ENCODE results near the gene MICAL3. TPM values are rescaled to one million over a fixed set of nuclear protein-coding genes. Genes with fewer than 3 reads are reported as not detected.
"Not testable (repeated sequence)": the region's sequence is repeated elsewhere in the genome, so short reads cannot be mapped to it uniquely, and the experiment has no call there.

Gene MICAL3
- polyA plus RNA-seq, 2 of the 4 experiments (the other 2 are of a cell fraction), result 20.5 to 30.1 TPM

DNA sequence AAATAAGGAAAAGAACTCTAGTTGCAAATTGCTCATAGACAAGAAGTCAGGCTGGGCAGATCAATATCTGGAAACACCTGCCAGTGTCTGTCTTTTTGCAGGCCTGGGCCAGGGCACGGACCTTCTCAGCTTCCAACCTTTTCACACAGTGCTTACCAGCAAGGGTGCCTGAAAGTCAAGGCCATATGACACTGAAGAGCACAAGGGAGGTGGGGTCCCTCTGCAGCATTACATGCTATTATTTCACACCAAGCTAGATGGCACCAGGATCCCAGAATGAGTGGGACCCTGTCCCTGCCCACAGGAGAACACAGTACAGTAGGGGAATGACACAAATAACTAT, 47.6 kb upstream of the MICAL3 start:
- Histone ChIP-seq H3K27ac (no peak overlapping the region), H3K4me3 (no peak overlapping the region), H3K4me2 (no peak overlapping the region), H3K4me1 (peaks cover 24% of the 10 kb centered on the region), H3K9me3 (no peaks in the 10 kb centered on the region)
- FAIRE-seq (no peak), ATAC-seq (no peak), DNase-seq (ENCODE audit: low read depth in 1 of 2, low spot score in 1 of 2) (no peak)
- TF ChIP-seq, protein P1, sequence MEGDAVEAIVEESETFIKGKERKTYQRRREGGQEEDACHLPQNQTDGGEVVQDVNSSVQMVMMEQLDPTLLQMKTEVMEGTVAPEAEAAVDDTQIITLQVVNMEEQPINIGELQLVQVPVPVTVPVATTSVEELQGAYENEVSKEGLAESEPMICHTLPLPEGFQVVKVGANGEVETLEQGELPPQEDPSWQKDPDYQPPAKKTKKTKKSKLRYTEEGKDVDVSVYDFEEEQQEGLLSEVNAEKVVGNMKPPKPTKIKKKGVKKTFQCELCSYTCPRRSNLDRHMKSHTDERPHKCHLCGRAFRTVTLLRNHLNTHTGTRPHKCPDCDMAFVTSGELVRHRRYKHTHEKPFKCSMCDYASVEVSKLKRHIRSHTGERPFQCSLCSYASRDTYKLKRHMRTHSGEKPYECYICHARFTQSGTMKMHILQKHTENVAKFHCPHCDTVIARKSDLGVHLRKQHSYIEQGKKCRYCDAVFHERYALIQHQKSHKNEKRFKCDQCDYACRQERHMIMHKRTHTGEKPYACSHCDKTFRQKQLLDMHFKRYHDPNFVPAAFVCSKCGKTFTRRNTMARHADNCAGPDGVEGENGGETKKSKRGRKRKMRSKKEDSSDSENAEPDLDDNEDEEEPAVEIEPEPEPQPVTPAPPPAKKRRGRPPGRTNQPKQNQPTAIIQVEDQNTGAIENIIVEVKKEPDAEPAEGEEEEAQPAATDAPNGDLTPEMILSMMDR (IDR thresholded peaks at IDR 0.05), result no peak
- TF ChIP-seq POLR2AphosphoS2 (conservative IDR thresholded peaks at IDR 0.05; ENCODE audit: low read length) (no peak), MAZ (IDR thresholded peaks at IDR 0.05; ENCODE audit: borderline replicate concordance, low read depth, low read length) (no peak), SREBF2 (IDR thresholded peaks at IDR 0.05) (no peak), ZFP36 (IDR thresholded peaks at IDR 0.05; ENCODE audit: borderline replicate concordance, partially characterized antibody) (no peak), EHMT2 (IDR thresholded peaks at IDR 0.05; ENCODE audit: low read depth) (no peak), MYC (IDR thresholded peaks at IDR 0.05; ENCODE audit: borderline replicate concordance, low read length) (no peak), JUNB (IDR thresholded peaks at IDR 0.05) (no peak), RARB (CRISPR knock-in tag; IDR thresholded peaks at IDR 0.05) (no peak), CBX8 (IDR thresholded peaks at IDR 0.05) (no peak), FOXS1 (CRISPR knock-in tag; IDR thresholded peaks at IDR 0.05) (no peak), TFCP2L1 (CRISPR knock-in tag; IDR thresholded peaks at IDR 0.05) (no peak), RAD21 (conservative IDR thresholded peaks at IDR 0.05 in 1 of 2, IDR thresholded peaks at IDR 0.05 in 1 of 2) (no peak), SMC3 (IDR thresholded peaks at IDR 0.05) (no peak), EP300 (IDR thresholded peaks at IDR 0.05) (no peak), HOXA7 (CRISPR knock-in tag; IDR thresholded peaks at IDR 0.05) (no peak), FOSB (CRISPR knock-in tag; IDR thresholded peaks at IDR 0.05) (no peak), CHD2 (IDR thresholded peaks at IDR 0.05; ENCODE audit: low read length, partially characterized antibody) (no peak)
- 90% methylated on average over 1 of the region's 1 CpG for WGBS (ENCODE audit: missing lambda C conversion rate)
- CTCF ChIA-PET, result interaction anchor here (0.9 to 5.8 kb wide), 5 partner anchors 26 to 277 kb away, joined by 3 to 107 read pairs (median 5); no protein-coding TSS in a partner anchor
- POLR2A ChIA-PET, result no interaction called here

DNA sequence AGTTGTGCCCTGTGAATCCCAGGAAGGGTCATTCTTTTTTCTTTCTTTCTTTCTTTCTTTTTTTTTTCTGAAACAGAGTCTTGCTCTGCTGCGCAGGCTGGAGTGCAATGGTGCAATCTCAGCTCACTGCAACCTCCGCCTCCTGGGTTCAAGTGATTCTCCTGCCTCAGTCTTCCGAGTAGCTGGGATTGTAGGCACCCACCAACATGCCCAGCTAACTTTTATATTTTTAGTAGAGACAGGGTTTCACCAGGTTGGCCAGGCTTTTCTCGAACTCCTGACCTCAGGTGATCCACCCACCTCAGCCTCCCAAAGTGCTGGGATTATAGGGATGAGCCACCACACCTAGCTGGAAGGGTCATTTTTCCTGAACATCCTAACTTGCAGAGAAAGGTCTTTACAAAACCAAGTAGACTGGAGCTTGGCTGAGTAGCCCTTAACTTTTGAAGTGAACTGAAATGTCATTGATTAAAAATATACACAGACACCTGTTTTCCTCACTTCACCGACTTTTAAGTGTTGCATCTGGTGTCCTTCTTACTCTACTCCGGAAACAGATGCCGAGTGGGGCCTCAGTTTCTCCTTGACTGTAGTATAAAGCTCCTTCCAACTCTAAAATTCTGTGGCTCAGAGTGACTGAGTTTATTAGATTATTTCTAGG, 47.1 kb upstream of the MICAL3 start:
- H3K4me1 ChIP-seq, result peaks cover 18% of the 10 kb centered on the region
- FAIRE-seq; H3K4me2 ChIP-seq; POLR2A ChIA-PET; ATAC-seq; H3K4me3 ChIP-seq; H3K9me3 ChIP-seq; H3K27ac ChIP-seq; DNase-seq (ENCODE audit: low read depth in 1 of 2, low spot score in 1 of 2): not testable (repeated sequence)
- CTCF ChIA-PET, result interaction anchor here (0.7 to 5.8 kb wide), 6 partner anchors 27 to 277 kb away, joined by 3 to 107 read pairs (median 4); no protein-coding TSS in a partner anchor
- 84% methylated on average over 7 of the region's 7 CpGs for WGBS (ENCODE audit: missing lambda C conversion rate)

DNA sequence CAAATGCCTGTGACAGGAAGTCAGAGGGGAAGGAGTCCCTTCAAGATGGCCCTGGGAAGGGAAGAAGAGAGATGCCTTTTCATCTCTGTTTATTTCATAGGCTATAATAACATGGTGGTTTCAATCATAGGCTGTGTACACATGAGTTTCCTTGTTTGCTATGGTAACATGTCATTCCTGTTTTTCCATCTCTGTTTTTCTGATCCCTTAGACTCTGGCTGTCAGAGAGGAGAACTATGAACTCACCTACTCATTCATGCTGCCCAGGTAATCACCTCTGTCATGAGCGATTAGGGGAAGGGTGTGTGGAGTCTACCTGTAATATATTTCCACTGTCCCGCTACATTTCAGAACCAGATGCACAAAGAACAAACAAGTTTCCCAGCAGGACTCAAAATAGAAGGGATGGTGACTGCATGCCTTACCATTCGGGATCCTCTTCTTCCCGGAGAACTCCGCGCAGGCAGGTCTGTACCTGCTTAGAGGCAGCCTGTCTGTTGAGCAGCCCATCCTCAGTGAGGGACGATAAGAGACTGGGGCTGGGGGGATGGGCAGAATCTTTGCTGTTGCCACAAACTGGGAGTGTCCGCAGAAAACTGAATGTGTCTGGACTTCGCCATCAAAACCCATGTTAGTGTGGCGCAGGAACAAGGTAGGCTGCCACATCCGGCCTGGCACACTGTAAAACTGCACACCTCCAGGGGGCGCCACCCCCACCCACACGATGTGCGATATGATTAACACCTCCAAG, 46.4 kb upstream of the MICAL3 start:
- no peak for ATAC-seq
- WGBS (ENCODE audit: missing lambda C conversion rate), result 77% methylated on average over 14 of the region's 14 CpGs
- peak overlapping the region; percentile 17 to 33; a peak in 2 of 6 replicates for H3K27ac ChIP-seq
- no peak overlapping the region for H3K4me2 ChIP-seq
- POLR2A ChIA-PET, result no interaction called here
- CTCF ChIA-PET, result interaction anchor here (0.7 to 5.8 kb wide), 6 partner anchors 28 to 241 kb away, joined by 3 to 107 read pairs (median 4); no protein-coding TSS in a partner anchor
- no peaks in the 10 kb centered on the region for H3K9me3 ChIP-seq
- no peak for DNase-seq (ENCODE audit: low read depth in 1 of 2, low spot score in 1 of 2)
- H3K4me1 ChIP-seq, result peaks cover 13% of the 10 kb centered on the region
- FAIRE-seq, result no peak
- H3K4me3 ChIP-seq, result no peak overlapping the region
- TF ChIP-seq EP300 (IDR thresholded peaks at IDR 0.05) (no peak), CBX8 (IDR thresholded peaks at IDR 0.05) (no peak), NPAS2 (CRISPR knock-in tag; IDR thresholded peaks at IDR 0.05; ENCODE audit: borderline replicate concordance) (no peak), GATA3 (IDR thresholded peaks at IDR 0.05; ENCODE audit: borderline replicate concordance) (no peak), JUNB (IDR thresholded peaks at IDR 0.05) (no peak), TFCP2L1 (CRISPR knock-in tag; IDR thresholded peaks at IDR 0.05) (no peak), CHD2 (IDR thresholded peaks at IDR 0.05; ENCODE audit: low read length, partially characterized antibody) (no peak), FOSB (CRISPR knock-in tag; IDR thresholded peaks at IDR 0.05) (no peak), RFX5 (IDR thresholded peaks at IDR 0.05) (no peak), RARB (CRISPR knock-in tag; IDR thresholded peaks at IDR 0.05) (no peak), ZNF302 (CRISPR knock-in tag; IDR thresholded peaks at IDR 0.05) (no peak), RCOR1 (IDR thresholded peaks at IDR 0.05; ENCODE audit: low read depth, low read length) (no peak), KDM1A (IDR thresholded peaks at IDR 0.05; ENCODE audit: low read depth) (no peak)
- TF ChIP-seq, protein P2, sequence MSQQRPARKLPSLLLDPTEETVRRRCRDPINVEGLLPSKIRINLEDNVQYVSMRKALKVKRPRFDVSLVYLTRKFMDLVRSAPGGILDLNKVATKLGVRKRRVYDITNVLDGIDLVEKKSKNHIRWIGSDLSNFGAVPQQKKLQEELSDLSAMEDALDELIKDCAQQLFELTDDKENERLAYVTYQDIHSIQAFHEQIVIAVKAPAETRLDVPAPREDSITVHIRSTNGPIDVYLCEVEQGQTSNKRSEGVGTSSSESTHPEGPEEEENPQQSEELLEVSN (IDR thresholded peaks at IDR 0.05; ENCODE audit: borderline replicate concordance, low read depth), result no peak
- TF ChIP-seq, protein P3, sequence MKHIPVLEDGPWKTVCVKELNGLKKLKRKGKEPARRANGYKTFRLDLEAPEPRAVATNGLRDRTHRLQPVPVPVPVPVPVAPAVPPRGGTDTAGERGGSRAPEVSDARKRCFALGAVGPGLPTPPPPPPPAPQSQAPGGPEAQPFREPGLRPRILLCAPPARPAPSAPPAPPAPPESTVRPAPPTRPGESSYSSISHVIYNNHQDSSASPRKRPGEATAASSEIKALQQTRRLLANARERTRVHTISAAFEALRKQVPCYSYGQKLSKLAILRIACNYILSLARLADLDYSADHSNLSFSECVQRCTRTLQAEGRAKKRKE (CRISPR knock-in tag; IDR thresholded peaks at IDR 0.05; ENCODE audit: low read depth), result no peak
